ENCODE measurements around the gene PCSK5. TPM values are rescaled to one million over a fixed set of nuclear protein-coding genes. Genes with fewer than 3 reads are reported as not detected.

The PCSK5 gene
- total RNA-seq, 1 donor from 2014 or later: 25.5 TPM

GRCh38 chr9:75918909-75919308 is 28.4 kb downstream of the PCSK5 start:
- no peak for DNase-seq (ENCODE audit: extremely low read depth, low read depth, low spot score)

GRCh38 chr9:75921391-75922127 is 31.1 kb downstream of the PCSK5 start:
- DNase-seq (ENCODE audit: extremely low read depth, low read depth, low spot score): no peak

GRCh38 chr9:75926385-75926784 is 35.9 kb downstream of the PCSK5 start:
- no peak for DNase-seq (ENCODE audit: extremely low read depth, low read depth, low spot score)

GRCh38 chr9:75927356-75927755 is 36.9 kb downstream of the PCSK5 start:
- DNase-seq (ENCODE audit: extremely low read depth, low read depth, low spot score): no peak

GRCh38 chr9:75930190-75930589 is 39.7 kb downstream of the PCSK5 start:
- no peak for DNase-seq (ENCODE audit: extremely low read depth, low read depth, low spot score)

GRCh38 chr9:75930730-75931321 is 40.4 kb downstream of the PCSK5 start:
- DNase-seq (ENCODE audit: extremely low read depth, low read depth, low spot score): no peak

DNA sequence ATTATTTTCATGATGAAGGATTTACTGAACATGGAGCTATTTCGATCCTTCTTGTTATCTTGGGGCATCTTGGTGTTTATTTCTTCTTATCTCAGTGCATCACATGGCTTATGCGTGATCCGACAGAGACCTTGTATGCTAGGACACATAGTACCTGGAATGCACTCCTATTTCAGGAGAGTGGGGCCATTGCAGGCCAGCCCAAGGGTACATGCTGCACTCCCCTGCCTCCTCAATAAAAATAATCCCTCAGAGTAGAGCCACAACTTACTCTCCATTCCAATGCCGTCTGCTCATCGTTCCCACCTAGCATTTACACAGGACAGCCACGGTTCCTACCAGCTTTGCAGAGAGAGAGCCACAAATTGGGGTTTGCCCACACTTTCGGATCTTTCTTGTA is 43.5 kb downstream of the PCSK5 start:
- DNase-seq (ENCODE audit: extremely low read depth, low read depth, low spot score): no peak

DNA sequence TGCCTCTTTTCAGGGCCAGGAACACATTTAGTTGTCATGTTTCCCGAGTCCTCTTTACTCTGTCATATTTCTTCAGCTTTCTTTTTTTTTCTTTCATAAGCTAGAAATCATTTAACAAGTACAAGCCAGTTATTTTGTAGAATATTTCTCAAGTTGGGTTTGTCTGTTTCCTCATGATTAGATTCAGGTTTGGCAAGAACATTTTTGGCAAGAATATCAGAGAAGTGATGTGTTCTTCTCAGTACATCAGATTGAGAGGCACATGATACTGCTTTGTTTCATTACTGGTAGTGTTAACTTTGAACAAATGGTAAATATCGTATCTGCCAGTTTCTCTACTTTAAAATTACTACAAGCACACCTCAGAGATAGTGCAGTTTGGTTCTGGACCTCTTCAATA is 45.1 kb downstream of the PCSK5 start:
- no peak for DNase-seq (ENCODE audit: extremely low read depth, low read depth, low spot score)

DNA sequence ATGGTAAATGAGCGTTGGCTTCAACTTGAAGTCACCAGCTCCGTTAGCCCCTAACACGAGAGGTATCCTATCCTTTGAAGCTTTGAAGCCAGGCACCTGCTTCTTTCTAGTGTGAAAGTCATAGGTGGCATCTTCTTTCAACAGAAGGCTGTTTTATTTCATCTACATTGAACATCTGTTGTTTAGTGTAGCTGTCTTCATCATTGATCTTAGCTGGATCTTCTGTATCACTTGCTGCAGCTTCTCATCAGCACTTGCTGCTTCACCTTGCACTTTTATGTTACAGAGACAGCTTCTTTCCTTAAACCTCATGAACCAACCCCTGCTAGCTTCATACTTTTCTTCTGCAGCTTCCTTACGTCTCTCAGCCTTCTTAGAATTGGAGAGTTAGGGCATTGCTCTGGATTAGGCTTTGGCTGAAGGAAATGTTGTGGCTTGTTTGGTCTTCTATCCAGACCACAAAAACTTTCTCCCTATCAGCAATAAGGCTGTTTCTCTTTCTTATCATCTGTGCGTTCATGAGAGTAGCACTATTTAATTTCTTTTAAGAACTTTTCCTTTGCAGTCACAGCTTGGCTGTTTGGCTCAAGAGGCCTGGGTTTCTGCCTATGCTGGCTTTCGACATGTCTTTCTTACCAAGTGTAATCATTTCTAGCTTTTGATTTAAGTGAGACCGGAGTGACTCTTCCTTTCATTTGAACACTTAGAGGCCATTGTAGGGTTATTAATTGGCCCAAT is 47.2 kb downstream of the PCSK5 start:
- DNase-seq (ENCODE audit: extremely low read depth, low read depth, low spot score): no peak

GRCh38 chr9:75938946-75939345 is 48.5 kb downstream of the PCSK5 start:
- no peak for DNase-seq (ENCODE audit: extremely low read depth, low read depth, low spot score)

GRCh38 chr9:75939536-75940111 is 49.2 kb downstream of the PCSK5 start:
- DNase-seq (ENCODE audit: extremely low read depth, low read depth, low spot score): no peak

- no peak for DNase-seq (ENCODE audit: extremely low read depth, low read depth, low spot score)
Measured at GRCh38 chr9:75941066-75941465, 50.6 kb downstream of the PCSK5 start.

DNA sequence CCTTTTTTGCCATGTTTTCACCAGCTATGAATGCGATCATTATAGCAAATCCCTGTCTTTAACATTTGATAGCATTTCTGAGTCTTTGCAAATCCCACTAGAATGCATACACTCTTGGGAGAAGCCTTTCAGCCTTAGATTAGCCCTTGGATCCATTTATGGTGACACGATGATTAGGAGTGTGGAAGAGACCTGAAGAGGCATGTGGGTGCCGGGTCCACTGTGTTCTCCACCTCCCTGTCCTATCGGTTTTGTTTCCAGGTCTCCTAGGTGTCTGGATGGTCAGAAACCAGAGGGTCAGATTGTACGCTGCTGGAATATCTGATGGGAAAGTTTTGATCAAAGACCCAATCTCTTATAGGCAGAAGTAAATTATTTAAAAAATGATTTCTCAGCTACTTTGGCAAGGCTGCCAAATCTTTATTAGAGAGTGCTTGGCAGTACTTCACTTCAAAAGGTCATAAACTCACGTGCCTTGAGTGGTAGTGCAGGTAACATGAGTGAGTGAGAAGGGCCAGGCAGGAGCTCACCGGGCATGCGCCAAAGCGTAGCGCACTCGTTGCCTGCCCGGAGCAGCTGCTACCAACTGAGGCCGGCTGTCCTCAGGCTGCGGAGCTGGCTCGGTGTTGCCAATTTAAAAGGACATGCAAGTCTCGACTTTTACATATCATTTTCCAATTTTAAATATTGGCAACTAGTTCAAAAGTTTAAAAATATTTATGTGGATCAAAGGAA is 51.3 kb downstream of the PCSK5 start:
- no peak for DNase-seq (ENCODE audit: extremely low read depth, low read depth, low spot score)

GRCh38 chr9:75946766-75947165 is 56.3 kb downstream of the PCSK5 start:
- DNase-seq (ENCODE audit: extremely low read depth, low read depth, low spot score): no peak

GRCh38 chr9:75947233-75947632 is 56.8 kb downstream of the PCSK5 start:
- no peak for DNase-seq (ENCODE audit: extremely low read depth, low read depth, low spot score)

DNA sequence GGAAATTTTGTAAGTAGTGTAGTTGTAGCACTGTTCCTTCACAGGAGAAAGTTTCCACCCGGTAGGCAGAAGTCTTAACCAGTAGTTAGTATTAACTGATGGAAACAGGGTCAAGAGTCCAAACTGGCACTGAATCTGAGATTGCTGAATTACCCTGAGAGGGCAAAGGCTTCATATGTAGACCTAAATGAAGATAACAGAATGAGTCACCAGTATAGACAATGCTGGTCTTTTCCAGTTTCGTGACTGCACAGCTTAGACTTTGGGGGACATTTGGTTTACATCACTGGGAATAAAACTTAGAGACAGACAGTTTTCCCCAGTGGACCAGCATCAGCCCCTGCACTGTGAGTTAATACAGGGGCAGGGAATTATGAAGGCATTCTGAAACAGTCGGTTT is 60.5 kb downstream of the PCSK5 start:
- no peak for DNase-seq (ENCODE audit: extremely low read depth, low read depth, low spot score)

DNA sequence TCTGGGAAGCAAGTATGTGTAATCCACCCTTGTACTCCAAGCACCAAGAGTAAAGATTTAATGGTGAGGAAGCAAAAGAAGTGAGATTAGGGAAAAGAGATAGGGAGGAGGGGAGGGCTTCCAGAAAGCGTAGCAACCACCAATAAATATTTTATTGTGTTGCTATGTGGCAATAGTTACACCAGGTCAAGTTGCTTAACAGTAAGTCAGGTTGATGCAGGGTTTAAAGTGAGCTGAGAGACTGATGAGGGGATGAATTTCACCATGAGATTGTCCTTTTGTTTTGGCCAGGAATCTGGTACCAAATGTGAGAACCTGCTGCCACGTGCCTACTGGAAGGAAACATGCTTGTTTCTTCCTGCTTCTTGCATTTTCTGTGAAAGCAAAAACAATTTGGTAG is 62.7 kb downstream of the PCSK5 start:
- DNase-seq (ENCODE audit: extremely low read depth, low read depth, low spot score): no peak

DNA sequence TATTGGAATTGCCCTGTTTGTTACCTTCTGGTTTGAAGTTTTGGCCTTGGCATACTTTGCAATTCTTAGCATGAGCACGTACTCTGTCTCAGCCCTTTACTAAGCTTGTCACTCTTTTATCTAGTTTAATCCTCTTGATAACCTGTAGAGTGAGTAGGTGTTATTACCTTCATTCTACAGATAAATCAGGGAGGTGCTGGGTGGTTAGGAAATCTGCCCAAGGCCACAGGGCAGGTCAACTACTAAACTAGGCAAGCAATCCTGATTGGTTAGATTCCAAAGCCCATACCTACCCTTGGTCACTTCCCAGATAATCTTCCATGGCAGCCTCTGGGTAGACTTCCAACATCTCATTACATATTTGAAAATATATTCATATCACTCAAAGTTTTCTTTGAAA is 65.7 kb downstream of the PCSK5 start:
- no peak for DNase-seq (ENCODE audit: extremely low read depth, low read depth, low spot score)

GRCh38 chr9:75957116-75957515 is 66.6 kb downstream of the PCSK5 start:
- DNase-seq (ENCODE audit: extremely low read depth, low read depth, low spot score): no peak

GRCh38 chr9:75958226-75958625 is 67.8 kb downstream of the PCSK5 start:
- DNase-seq (ENCODE audit: extremely low read depth, low read depth, low spot score): no peak

- no peak for DNase-seq (ENCODE audit: extremely low read depth, low read depth, low spot score)
Measured at GRCh38 chr9:75960551-75960950, 70.1 kb downstream of the PCSK5 start.

All from glomerular endothelial cell (primary cell).